Measurements from ENCODE around the gene GRIK1.

Gene GRIK1

DNA sequence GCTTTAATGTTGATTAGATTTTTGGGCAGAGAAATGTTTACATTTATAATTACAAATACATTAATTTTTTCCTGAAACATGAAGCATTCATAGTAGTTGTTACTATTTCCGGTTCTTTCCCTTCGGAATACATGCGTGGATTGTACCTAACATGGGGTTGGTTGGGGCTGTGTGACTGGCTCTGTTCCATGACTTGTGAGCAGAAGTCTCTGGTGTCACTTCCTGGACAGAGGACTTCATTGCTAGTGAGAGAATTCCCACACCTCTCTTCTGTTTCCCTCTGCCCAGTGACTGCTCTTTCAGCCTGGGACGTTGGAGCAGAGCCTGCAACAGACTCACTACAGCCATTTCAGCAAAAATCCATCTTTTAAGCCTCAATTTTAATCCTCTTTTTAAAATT lies 231.4 kb downstream of the GRIK1 start:
- Mint-ChIP-seq H3K36me3 (no peaks in the 10 kb centered on the region), H3K27ac (no peak overlapping the region), H3K4me1 (no peaks in the 10 kb centered on the region), H3K4me3 (no peak overlapping the region), H3K27me3 (peaks cover 5% of the 10 kb centered on the region), H3K9me3 (no peaks in the 10 kb centered on the region)

DNA sequence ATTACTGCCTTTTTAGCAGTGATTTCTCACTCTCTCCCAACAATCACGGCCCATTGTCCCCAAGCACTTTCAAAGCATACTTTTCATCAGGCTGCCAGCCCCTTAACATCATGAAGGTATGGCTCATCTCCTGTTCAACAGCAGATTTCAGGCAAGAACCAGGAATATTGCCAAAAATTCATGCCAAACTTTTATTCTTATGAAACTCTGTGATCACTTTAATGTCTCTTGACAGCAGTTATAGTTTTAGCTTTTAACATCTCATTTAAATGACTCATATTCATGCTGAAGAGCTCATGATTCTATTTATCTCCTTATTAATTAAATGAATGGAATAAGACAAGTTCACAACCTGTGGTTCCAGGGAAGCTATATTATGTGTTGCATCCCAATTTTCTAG lies 235.1 kb downstream of the GRIK1 start:
- no peaks in the 10 kb centered on the region for H3K9me3 Mint-ChIP-seq
- peaks cover 2% of the 10 kb centered on the region for H3K27me3 Mint-ChIP-seq
- H3K4me3 Mint-ChIP-seq = no peak overlapping the region
- H3K27ac Mint-ChIP-seq = no peak overlapping the region
- no peaks in the 10 kb centered on the region for H3K4me1 Mint-ChIP-seq
- no peaks in the 10 kb centered on the region for H3K36me3 Mint-ChIP-seq

DNA sequence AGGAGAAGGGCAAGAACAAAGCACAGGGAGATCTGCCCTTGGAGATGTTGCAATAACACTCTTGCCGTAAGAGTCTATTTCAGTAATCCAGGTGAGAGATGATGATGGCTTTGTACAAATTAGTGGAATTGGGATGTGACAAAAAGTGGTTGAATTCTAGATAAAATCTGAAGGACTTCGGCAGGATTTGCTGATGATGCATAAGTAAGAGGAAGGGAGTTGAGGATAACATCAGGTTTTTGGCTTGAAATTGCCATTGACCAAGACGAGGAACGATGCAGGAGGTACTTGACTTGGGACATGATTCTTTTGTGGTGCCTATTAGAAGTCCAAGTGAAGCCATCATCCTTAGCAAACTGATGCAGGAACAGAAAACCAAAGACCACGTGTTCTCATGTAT lies 238.1 kb downstream of the GRIK1 start:
- no peaks in the 10 kb centered on the region for H3K9me3 Mint-ChIP-seq
- H3K27ac Mint-ChIP-seq = no peak overlapping the region
- H3K4me1 Mint-ChIP-seq = no peaks in the 10 kb centered on the region
- no peaks in the 10 kb centered on the region for H3K36me3 Mint-ChIP-seq
- H3K27me3 Mint-ChIP-seq = no peaks in the 10 kb centered on the region
- no peak overlapping the region for H3K4me3 Mint-ChIP-seq

DNA sequence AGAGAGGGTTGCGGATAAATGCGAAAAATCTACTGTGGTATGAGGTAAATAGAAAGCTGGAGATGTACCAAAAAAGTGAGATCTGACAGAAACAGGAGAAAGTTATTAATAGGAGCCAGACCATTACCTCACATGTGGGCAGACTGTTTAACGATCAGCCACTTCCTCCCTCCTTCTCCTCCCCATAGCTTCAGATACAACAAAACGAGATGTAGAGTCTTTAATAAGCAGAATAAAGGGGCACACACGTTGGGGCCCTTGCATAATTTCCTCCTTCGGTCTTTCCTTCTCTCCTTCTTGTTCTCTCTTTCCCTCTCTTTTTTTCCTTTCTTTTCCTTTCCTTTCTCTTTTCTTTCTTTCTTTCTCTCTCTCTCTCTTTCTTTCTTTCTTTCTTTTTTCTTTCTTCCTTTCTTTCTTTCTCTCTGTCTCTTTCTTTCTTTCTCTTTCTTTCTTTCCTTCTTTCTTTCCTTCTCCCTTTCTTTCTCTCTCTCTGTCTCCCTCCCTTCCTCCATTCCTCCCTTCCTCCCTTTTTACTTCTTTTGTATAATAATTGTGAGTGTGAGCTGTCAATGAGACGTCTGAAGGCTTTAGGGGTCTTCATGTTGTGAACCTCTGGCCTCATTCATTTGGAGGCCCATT lies 242.1 kb downstream of the GRIK1 start:
- no peaks in the 10 kb centered on the region for H3K4me1 Mint-ChIP-seq
- no peaks in the 10 kb centered on the region for H3K9me3 Mint-ChIP-seq
- peaks cover 1% of the 10 kb centered on the region for H3K27me3 Mint-ChIP-seq
- H3K36me3 Mint-ChIP-seq = no peaks in the 10 kb centered on the region
- H3K4me3 Mint-ChIP-seq = no peak overlapping the region
- no peak overlapping the region for H3K27ac Mint-ChIP-seq

DNA sequence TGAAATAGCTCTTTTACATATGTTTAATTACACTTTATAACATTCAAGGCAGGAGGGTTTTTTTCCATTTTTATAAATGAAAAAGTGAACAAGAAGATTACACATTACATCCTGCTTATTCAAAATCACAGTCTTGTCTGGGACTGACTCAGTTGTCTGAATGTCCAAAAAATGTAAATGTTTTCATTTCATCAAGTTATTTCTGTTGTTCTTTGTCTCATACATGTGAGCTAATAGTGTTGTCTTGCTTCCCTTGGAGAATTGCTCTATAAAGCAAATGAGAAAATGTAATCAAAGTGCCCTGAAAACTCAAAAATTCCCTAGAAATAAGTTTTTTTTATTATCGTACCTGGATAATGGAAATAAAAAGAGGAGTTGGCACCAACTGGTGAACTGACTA lies 242.9 kb downstream of the GRIK1 start:
- no peaks in the 10 kb centered on the region for H3K9me3 Mint-ChIP-seq
- H3K4me1 Mint-ChIP-seq = no peaks in the 10 kb centered on the region
- H3K4me3 Mint-ChIP-seq = no peak overlapping the region
- peaks cover 1% of the 10 kb centered on the region for H3K27me3 Mint-ChIP-seq
- no peak overlapping the region for H3K27ac Mint-ChIP-seq
- H3K36me3 Mint-ChIP-seq = no peaks in the 10 kb centered on the region

DNA sequence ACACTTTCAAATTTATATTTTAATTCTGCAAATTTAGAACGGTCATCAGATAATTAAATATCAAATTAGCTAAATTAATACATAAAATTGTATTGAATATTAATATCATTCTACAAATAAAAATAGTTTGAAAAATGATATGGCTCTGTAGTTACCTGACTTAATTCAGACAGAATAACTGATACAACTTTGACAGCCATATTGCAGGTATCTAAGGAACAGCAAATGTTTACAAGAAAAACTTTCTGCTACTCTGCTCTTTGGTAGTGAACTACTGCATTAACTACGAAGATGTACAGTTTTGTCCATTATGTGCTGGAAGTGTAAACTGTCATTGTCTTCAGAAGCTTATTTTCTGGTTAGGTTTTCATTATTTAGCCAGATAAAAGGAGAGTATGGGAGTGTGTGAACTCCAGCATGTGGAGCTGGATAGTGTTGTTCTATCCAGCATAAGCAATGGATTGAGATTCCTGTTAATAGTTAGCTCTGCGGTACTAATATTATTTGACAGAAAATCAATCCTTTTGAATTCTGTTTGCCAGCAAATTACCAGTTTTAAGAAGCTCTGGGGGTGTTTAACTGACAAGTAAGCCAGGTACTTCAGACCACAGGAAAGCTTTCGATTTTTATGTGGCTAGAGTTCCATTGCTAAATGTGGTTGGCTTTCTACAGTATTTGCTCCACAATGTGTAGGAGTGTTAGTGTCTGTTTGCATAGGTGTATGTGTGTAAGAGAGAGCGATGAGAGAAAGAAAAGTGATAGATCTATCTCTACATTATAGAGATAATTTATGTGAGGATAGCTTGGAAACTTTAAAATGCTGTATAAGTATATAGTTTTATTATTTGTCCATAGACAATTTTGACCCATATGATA lies 247.9 kb downstream of the GRIK1 start:
- Mint-ChIP-seq H3K27ac (no peak overlapping the region), H3K4me3 (no peak overlapping the region), H3K27me3 (peaks cover 1% of the 10 kb centered on the region), H3K36me3 (no peaks in the 10 kb centered on the region), H3K4me1 (no peaks in the 10 kb centered on the region), H3K9me3 (no peaks in the 10 kb centered on the region)

DNA sequence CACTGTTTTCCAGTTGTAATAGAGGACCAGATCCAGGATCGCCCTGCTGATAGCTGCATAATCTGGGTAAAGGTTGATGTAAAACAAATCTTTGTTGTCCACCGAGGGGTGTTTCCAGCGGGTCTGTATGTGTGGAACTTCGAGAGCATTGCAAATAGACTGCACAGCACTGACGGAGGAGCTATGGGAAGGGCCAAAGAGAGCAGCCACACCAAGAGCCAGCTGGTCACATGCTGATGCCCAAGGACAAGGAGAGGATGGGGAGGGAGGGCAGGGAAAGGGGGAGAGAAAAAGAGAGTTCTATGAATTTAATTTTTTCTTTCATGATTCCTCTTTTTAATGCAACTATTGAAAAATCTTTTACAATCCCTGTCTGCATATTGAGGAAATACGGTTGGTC lies 250.0 kb downstream of the GRIK1 start:
- H3K4me3 Mint-ChIP-seq = no peak overlapping the region
- peaks cover 1% of the 10 kb centered on the region for H3K27me3 Mint-ChIP-seq
- H3K4me1 Mint-ChIP-seq = no peaks in the 10 kb centered on the region
- H3K27ac Mint-ChIP-seq = no peak overlapping the region
- H3K36me3 Mint-ChIP-seq = no peaks in the 10 kb centered on the region
- no peaks in the 10 kb centered on the region for H3K9me3 Mint-ChIP-seq

DNA sequence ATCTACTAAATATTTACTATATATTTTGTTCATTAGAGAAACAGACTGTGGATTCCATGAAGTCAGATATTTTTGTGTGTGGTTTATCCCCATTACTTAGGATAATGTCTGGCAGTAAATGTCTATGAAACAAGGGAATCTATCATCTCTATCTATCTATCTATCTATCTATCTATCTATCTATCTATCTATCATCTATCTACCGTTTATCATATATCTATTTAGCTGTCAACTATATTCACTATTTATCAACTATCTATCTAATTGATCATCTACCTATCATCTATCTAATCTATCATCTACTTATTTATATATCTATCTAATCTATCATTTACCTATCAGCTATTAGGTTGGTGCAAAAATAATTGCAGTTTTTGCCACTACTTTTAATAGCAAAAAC lies 255.7 kb downstream of the GRIK1 start:
- no peaks in the 10 kb centered on the region for H3K27me3 Mint-ChIP-seq
- no peaks in the 10 kb centered on the region for H3K36me3 Mint-ChIP-seq
- no peak overlapping the region for H3K27ac Mint-ChIP-seq
- no peak overlapping the region for H3K4me3 Mint-ChIP-seq
- no peaks in the 10 kb centered on the region for H3K4me1 Mint-ChIP-seq
- H3K9me3 Mint-ChIP-seq = peaks cover 6% of the 10 kb centered on the region

DNA sequence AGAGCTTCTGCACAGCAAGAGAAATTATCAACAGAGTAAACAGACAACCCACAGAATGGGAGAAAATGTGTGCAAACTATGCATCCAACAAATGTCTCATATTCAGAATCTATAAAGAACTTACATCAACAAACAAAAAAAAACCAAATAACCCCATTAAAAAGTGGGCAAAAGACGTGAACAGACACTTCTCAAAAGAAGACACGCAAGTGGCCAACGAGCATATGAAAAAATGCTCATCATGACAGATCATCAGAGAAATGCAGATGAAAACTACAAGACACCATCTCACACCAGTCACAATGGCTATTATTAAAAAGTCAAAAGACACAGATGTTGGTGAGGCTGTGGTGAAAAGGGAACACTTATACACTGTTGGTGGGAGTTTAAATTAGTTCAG lies 257.0 kb downstream of the GRIK1 start:
- H3K36me3 Mint-ChIP-seq = no peaks in the 10 kb centered on the region
- H3K27ac Mint-ChIP-seq = no peak overlapping the region
- no peaks in the 10 kb centered on the region for H3K4me1 Mint-ChIP-seq
- H3K4me3 Mint-ChIP-seq = no peak overlapping the region
- no peaks in the 10 kb centered on the region for H3K27me3 Mint-ChIP-seq
- peaks cover 6% of the 10 kb centered on the region for H3K9me3 Mint-ChIP-seq

DNA sequence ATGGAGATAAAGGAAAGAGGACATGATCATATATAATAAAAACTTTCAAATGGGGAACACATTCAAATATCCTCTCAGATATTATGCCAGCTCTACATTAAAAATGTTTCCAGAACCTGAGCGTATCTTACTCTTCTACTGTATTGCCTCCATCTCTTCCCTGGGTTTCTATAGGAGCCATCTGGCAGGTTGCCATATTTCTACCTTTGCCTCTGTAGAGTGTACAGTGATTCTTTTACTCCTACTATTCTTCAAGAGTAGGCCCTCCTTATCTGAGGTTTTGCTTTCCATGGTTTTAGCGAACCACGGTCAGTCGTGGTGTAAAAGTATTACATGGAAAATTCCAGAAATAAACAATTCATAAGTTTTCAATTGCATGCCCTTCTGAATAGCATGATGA lies 259.5 kb downstream of the GRIK1 start:
- Mint-ChIP-seq H3K9me3 (peaks cover 6% of the 10 kb centered on the region), H3K4me1 (no peaks in the 10 kb centered on the region), H3K27ac (no peak overlapping the region), H3K27me3 (no peaks in the 10 kb centered on the region), H3K36me3 (no peaks in the 10 kb centered on the region), H3K4me3 (no peak overlapping the region)

DNA sequence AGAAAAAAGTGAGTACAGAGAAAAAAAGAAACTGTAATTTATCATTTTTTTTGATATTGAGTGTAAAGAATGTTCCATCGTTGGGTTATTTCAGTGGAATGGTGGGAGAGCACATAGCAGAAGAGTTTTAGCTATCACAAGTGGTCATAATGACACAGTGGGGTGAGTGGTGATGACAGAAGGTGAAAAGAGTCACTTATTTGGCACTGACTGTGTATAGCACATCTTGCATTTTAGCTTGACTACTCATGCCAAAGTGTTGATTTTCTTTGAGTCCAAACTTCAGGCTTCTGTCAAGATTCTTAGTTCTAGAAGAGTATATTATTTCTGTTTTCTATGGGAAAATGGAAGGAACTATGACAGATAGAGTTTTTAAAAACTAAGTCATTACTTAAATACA lies 261.2 kb downstream of the GRIK1 start:
- Mint-ChIP-seq H3K4me3 (no peak overlapping the region), H3K27ac (no peak overlapping the region), H3K9me3 (peaks cover 1% of the 10 kb centered on the region), H3K4me1 (peaks cover 3% of the 10 kb centered on the region), H3K36me3 (no peaks in the 10 kb centered on the region), H3K27me3 (no peaks in the 10 kb centered on the region)

DNA sequence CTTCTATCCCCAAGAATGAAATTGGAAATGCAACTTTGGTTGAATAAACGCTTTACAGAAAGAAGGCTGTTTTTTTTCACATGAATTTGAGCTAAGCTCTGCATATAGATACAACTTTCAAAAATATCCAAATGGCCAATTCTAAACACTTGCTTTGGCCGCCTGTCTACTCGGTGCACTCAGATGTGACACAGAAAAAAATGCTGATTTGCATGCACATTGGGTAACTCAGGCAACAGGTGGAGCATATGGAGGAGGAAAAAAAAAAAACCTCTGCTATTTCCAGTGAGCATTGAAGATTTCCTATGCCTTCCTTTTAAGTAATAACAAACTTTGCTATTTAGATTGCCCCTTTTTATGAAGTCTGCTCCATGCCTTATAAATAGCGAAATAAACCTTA lies 262.5 kb downstream of the GRIK1 start:
- Mint-ChIP-seq H3K4me1 (peaks cover 3% of the 10 kb centered on the region), H3K27ac (no peak overlapping the region), H3K27me3 (no peaks in the 10 kb centered on the region)

DNA sequence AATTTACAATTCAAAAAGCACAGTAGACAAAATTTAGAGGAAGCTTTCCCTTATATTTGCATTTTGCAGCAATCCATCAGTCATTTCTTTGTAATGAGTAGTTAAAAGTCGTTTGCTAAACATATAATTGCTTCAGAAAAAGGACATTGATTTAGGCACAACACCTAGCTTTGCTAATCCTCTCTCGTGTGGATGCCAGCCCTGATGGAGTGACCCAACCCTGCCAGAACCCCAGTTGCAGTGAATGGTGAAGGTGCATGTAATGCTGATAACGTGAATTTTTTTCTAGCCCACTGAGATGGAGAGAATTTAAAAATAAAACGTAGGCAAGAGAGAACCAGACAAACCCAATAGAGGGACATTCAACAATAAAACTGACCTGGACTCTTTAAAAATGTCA lies 263.4 kb downstream of the GRIK1 start:
- H3K9me3 Mint-ChIP-seq = no peaks in the 10 kb centered on the region
- peaks cover 3% of the 10 kb centered on the region for H3K4me1 Mint-ChIP-seq
- no peaks in the 10 kb centered on the region for H3K36me3 Mint-ChIP-seq
- no peak overlapping the region for H3K4me3 Mint-ChIP-seq
- no peak overlapping the region for H3K27ac Mint-ChIP-seq
- no peaks in the 10 kb centered on the region for H3K27me3 Mint-ChIP-seq

More for the DNA sequence above, 262.5 kb downstream of the GRIK1 start:
- Mint-ChIP-seq H3K9me3 (no peaks in the 10 kb centered on the region), H3K4me3 (no peak overlapping the region), H3K36me3 (no peaks in the 10 kb centered on the region)

DNA sequence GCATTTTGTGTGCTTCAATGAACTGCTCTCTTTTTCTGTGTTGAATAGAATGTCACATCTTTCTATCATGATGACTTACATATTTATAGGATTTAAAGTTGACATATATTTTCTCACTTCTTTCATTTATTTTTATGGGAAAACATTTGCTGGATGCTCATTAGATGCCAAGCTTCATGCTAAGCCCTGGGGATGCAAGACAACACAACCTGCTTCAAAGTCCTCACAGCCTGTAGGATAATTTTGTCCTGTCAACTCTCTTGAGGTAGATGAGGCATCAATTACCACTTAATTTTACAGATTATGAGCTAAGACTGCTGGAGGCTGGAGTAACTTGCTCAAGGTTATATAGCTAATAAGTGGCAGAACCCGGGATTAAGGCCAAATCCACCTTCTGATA lies 264.3 kb downstream of the GRIK1 start:
- Mint-ChIP-seq H3K4me3 (no peak overlapping the region), H3K27ac (no peak overlapping the region), H3K27me3 (no peaks in the 10 kb centered on the region), H3K4me1 (peaks cover 3% of the 10 kb centered on the region), H3K9me3 (no peaks in the 10 kb centered on the region), H3K36me3 (no peaks in the 10 kb centered on the region)

DNA sequence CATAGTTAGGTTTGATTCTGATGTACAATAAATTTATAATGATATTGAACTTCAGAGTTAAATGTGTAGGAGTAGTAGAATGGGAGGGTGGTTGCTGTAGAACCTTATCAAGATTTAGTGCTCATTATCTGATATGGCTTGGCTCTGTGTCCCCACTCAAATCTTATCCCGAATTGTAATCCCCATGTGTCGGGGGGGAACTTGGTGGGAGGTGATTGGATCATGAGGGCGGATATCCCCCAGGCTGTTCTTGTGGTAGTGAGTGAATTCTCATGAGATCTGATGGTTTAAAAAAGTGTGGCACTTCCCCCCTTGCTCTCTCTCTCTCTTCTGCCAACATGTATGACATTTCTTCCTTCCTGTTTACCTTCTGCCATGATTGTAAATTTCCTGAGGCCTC lies 265.5 kb downstream of the GRIK1 start:
- Mint-ChIP-seq H3K27ac (no peak overlapping the region), H3K27me3 (no peaks in the 10 kb centered on the region), H3K9me3 (no peaks in the 10 kb centered on the region), H3K4me3 (no peak overlapping the region), H3K36me3 (no peaks in the 10 kb centered on the region), H3K4me1 (peaks cover 3% of the 10 kb centered on the region)

DNA sequence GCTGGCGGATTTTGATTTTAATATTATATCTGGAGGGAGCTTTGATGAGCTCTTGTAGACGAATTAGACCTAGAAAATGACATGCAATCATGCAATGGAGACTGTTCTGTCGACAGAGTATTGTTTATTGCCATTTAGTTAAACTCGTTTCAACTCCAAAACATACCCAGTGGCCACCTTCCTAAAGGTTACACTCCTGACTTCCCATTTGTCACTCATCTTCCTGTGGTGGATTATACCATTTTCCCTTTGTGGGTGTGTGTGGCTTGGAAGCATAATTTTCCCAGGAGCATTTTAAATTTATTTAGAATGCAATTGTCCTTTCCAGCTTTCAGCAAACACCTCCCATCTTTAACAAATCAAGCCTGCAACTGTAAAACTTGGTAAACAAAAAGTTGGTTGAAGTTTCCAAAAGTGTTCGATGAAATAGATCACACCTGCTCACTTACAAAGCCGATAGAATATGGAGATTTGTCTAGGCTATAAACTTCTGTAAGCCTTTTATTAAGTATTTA lies 266.6 kb downstream of the GRIK1 start:
- Mint-ChIP-seq H3K27ac (no peak overlapping the region), H3K4me3 (no peak overlapping the region), H3K27me3 (no peaks in the 10 kb centered on the region), H3K4me1 (peaks cover 3% of the 10 kb centered on the region), H3K9me3 (no peaks in the 10 kb centered on the region), H3K36me3 (no peaks in the 10 kb centered on the region)
